GM23338 (cell line): ENCODE data around the gene BCL2.

ENCODE experiments used
- CREB1 ChIP-seq: fragments of 250-450 bp; sonication (Bioruptor Pico); IDR thresholded peaks from 2 replicates; pipeline ENCODE4 v1.5.0; 2020; ENCODE audit warnings: low read depth, mild to moderate bottlenecking, moderate library complexity
- CTCF ChIP-seq, 2 experiments: fragments of 200-600 bp in 1 of 2; sonication (generic) in 1 of 2; conservative IDR thresholded peaks; 2 replicates each; pipeline versions ENCODE4 v1.5.1 to v1.6.1; 2016 to 2017; ENCODE audit warnings: antibody characterized with exemption in 2 of 2, low read depth in 2 of 2, mild to moderate bottlenecking in 2 of 2, moderate library complexity in 1 of 2
- EZH2phosphoT487 ChIP-seq: fragments of 200-600 bp; sonication (generic); IDR thresholded peaks from one replicate; pipeline ENCODE4 v1.8.1; 2018; ENCODE audit warnings: antibody characterized with exemption; ENCODE audit not compliant: unreplicated experiment
- POLR2AphosphoS5 ChIP-seq: IDR thresholded peaks from 2 replicates; pipeline ENCODE4 v1.6.1; 2016; ENCODE audit warnings: antibody characterized with exemption, low read depth
- TF ChIP-seq, protein P1 (sequence below): IDR thresholded peaks from one replicate; pipeline ENCODE4 v1.6.1; 2018; ENCODE audit warnings: antibody characterized with exemption; ENCODE audit not compliant: unreplicated experiment

- no peak for TF ChIP-seq CTCF (conservative IDR thresholded peaks at IDR 0.05; ENCODE audit: low read depth in 2 of 2)
- no peak for TF ChIP-seq EZH2phosphoT487
- TF ChIP-seq, protein P1, sequence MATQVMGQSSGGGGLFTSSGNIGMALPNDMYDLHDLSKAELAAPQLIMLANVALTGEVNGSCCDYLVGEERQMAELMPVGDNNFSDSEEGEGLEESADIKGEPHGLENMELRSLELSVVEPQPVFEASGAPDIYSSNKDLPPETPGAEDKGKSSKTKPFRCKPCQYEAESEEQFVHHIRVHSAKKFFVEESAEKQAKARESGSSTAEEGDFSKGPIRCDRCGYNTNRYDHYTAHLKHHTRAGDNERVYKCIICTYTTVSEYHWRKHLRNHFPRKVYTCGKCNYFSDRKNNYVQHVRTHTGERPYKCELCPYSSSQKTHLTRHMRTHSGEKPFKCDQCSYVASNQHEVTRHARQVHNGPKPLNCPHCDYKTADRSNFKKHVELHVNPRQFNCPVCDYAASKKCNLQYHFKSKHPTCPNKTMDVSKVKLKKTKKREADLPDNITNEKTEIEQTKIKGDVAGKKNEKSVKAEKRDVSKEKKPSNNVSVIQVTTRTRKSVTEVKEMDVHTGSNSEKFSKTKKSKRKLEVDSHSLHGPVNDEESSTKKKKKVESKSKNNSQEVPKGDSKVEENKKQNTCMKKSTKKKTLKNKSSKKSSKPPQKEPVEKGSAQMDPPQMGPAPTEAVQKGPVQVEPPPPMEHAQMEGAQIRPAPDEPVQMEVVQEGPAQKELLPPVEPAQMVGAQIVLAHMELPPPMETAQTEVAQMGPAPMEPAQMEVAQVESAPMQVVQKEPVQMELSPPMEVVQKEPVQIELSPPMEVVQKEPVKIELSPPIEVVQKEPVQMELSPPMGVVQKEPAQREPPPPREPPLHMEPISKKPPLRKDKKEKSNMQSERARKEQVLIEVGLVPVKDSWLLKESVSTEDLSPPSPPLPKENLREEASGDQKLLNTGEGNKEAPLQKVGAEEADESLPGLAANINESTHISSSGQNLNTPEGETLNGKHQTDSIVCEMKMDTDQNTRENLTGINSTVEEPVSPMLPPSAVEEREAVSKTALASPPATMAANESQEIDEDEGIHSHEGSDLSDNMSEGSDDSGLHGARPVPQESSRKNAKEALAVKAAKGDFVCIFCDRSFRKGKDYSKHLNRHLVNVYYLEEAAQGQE = no peak
- TF ChIP-seq CREB1 (CRISPR knock-in tag) = no peak
- no peak for TF ChIP-seq POLR2AphosphoS5
Measured at GRCh38 chr18:63299837-63300745, 19.5 kb downstream of the BCL2 start.
